H9 (cell line): ENCODE measurements around the gene PLA2G4D. TPM values are rescaled to one million over a fixed set of nuclear protein-coding genes. Genes with fewer than 3 reads are reported as not detected.
A peak's percentile ranks its signal among the peaks of the same experiment; 100 is the strongest.

ENCODE experiments used
- DNase-seq: peaks from one replicate; pipeline ENCODE4 v3.0.0-alpha.2; 2017
- H2AFZ ChIP-seq: one replicate; pipeline ENCODE4 v1.6.1; 2013; ENCODE audit warnings: mild to moderate bottlenecking, low read length, control low read depth, moderate library complexity
- H2AK5ac ChIP-seq: 2 replicates; pipeline ENCODE4 v1.6.1; 2013; ENCODE audit warnings: low read length, control low read depth, mixed read lengths; ENCODE audit not compliant: insufficient read length
- H2BK120ac ChIP-seq: one replicate; pipeline ENCODE4 v1.6.1; 2013; ENCODE audit warnings: low read depth, mild to moderate bottlenecking, low read length, control low read depth, inconsistent platforms; ENCODE audit not compliant: poor library complexity, severe bottlenecking
- H2BK12ac ChIP-seq: 2 replicates; pipeline ENCODE4 v1.6.1; 2013; ENCODE audit warnings: low read length, control low read depth, mixed read lengths, low read depth; ENCODE audit not compliant: insufficient read length
- H2BK15ac ChIP-seq: 2 replicates; pipeline ENCODE4 v1.6.1; 2013; ENCODE audit warnings: low read depth, low read length, control low read depth
- H2BK20ac ChIP-seq: one replicate; pipeline ENCODE4 v1.6.1; 2013; ENCODE audit warnings: low read depth, mild to moderate bottlenecking, low read length, control low read depth, inconsistent platforms; ENCODE audit not compliant: poor library complexity, severe bottlenecking
- H2BK5ac ChIP-seq: 2 replicates; pipeline ENCODE4 v1.6.1; 2013; ENCODE audit warnings: low read length, control low read depth, mixed read lengths; ENCODE audit not compliant: insufficient read length
- H3K14ac ChIP-seq: 2 replicates; pipeline ENCODE4 v1.6.1; 2013; ENCODE audit warnings: low read length, control low read depth; ENCODE audit not compliant: insufficient read depth
- H3K18ac ChIP-seq: 2 replicates; pipeline ENCODE4 v1.6.1; 2013; ENCODE audit warnings: low read depth, mild to moderate bottlenecking, mixed read lengths, low read length, control low read depth; ENCODE audit not compliant: insufficient read length
- H3K23ac ChIP-seq: 2 replicates; pipeline ENCODE4 v1.6.1; 2013; ENCODE audit warnings: low read length, control low read depth, mixed read lengths, low read depth; ENCODE audit not compliant: insufficient read length
- H3K23me2 ChIP-seq: 2 replicates; pipeline ENCODE4 v1.6.1; 2013; ENCODE audit warnings: low read depth, mild to moderate bottlenecking, mixed read lengths, low read length, control low read depth; ENCODE audit not compliant: insufficient read length, poor library complexity, severe bottlenecking
- H3K27ac ChIP-seq: 2 replicates; pipeline ENCODE4 v1.5.1; 2013; ENCODE audit warnings: low read length, control low read depth, mixed read lengths, low read depth; ENCODE audit not compliant: insufficient read length
- H3K27me3 ChIP-seq: 2 replicates; pipeline ENCODE4 v1.6.1; 2013; ENCODE audit warnings: low read length, control low read depth, inconsistent platforms; ENCODE audit not compliant: insufficient read depth
- H3K4ac ChIP-seq: 2 replicates; pipeline ENCODE4 v1.6.1; 2013; ENCODE audit warnings: low read depth, mild to moderate bottlenecking, control low read depth, inconsistent platforms, low read length, moderate library complexity
- H3K4me1 ChIP-seq: 2 replicates; pipeline ENCODE4 v1.6.1; 2013; ENCODE audit warnings: low read length, control low read depth, inconsistent platforms; ENCODE audit not compliant: insufficient read depth
- H3K4me2 ChIP-seq: 2 replicates; pipeline ENCODE4 v1.6.1; 2013; ENCODE audit warnings: low read length, control low read depth, mixed read lengths; ENCODE audit not compliant: insufficient read length, insufficient read depth
- H3K56ac ChIP-seq: 2 replicates; pipeline ENCODE4 v1.6.1; 2013; ENCODE audit warnings: low read depth, mild to moderate bottlenecking, mixed read lengths, low read length, control low read depth; ENCODE audit not compliant: insufficient read length
- H3K79me1 ChIP-seq: 2 replicates; pipeline ENCODE4 v1.6.1; 2013; ENCODE audit warnings: low read depth, mild to moderate bottlenecking, moderate library complexity, low read length, control low read depth, inconsistent platforms; ENCODE audit not compliant: insufficient read depth, poor library complexity, severe bottlenecking
- H3K79me2 ChIP-seq: 2 replicates; pipeline ENCODE4 v1.6.1; 2013; ENCODE audit warnings: low read length, control low read depth, inconsistent platforms; ENCODE audit not compliant: insufficient read depth
- H3K9ac ChIP-seq: 2 replicates; pipeline ENCODE4 v1.6.1; 2013; ENCODE audit warnings: low read length, control low read depth, mixed read lengths; ENCODE audit not compliant: insufficient read length; ENCODE audit errors: extremely low read depth
- H3K9me3 ChIP-seq: one replicate; pipeline ENCODE4 v1.6.1; 2013; ENCODE audit warnings: low read depth, low read length, inconsistent platforms; ENCODE audit not compliant: control insufficient read depth
- H3T11ph ChIP-seq: one replicate; pipeline ENCODE4 v1.6.1; 2013; ENCODE audit warnings: mild to moderate bottlenecking, low read length, control low read depth, inconsistent platforms
- H4K20me1 ChIP-seq: one replicate; pipeline ENCODE4 v1.6.1; 2013; ENCODE audit not compliant: control insufficient read depth, insufficient read length, insufficient read depth
- H4K5ac ChIP-seq: 2 replicates; pipeline ENCODE4 v1.6.1; 2013; ENCODE audit warnings: low read depth, mild to moderate bottlenecking, mixed read lengths, low read length, control low read depth; ENCODE audit not compliant: insufficient read length
- H4K8ac ChIP-seq: replicated peaks from 2 replicates; pipeline ENCODE4 v1.6.1; 2013; ENCODE audit warnings: low read length, control low read depth, mixed read lengths, low read depth; ENCODE audit not compliant: insufficient read length
- H4K91ac ChIP-seq: 2 replicates; pipeline ENCODE4 v1.6.1; 2013; ENCODE audit warnings: low read depth, mild to moderate bottlenecking, moderate library complexity, mixed read lengths, low read length, control low read depth; ENCODE audit not compliant: insufficient read length
- H3K27ac Mint-ChIP-seq, 3 experiments: 2 replicates in 2 of 3; 3 replicates in 1 of 3; pipeline ENCODE4 v1.8.0; 2020 to 2021; ENCODE audit warnings: mixed read lengths in 3 of 3, mild to moderate bottlenecking in 1 of 3, moderate library complexity in 1 of 3
- H3K27me3 Mint-ChIP-seq: 2 replicates; pipeline ENCODE4 v1.8.0; 2021; ENCODE audit warnings: low read depth, mild to moderate bottlenecking, moderate library complexity, mixed read lengths
- H3K36me3 Mint-ChIP-seq, 3 experiments: 2 replicates in 2 of 3; 3 replicates in 1 of 3; pipeline ENCODE4 v1.8.0; 2020 to 2021; ENCODE audit warnings: low read depth in 3 of 3, mixed read lengths in 3 of 3; ENCODE audit not compliant: insufficient read depth in 1 of 3
- H3K4me1 Mint-ChIP-seq, 2 experiments: 2 replicates each; pipeline ENCODE4 v1.8.0; 2020; ENCODE audit warnings: mixed read lengths in 2 of 2
- H3K4me3 Mint-ChIP-seq, 2 experiments: 2 replicates in 1 of 2; 3 replicates in 1 of 2; pipeline ENCODE4 v1.8.0; 2020 to 2021; ENCODE audit warnings: mild to moderate bottlenecking in 2 of 2, mixed read lengths in 2 of 2, moderate library complexity in 1 of 2
- H3K9me3 Mint-ChIP-seq, 2 experiments: 2 replicates in 1 of 2; 3 replicates in 1 of 2; pipeline ENCODE4 v1.8.0; 2020; ENCODE audit warnings: mild to moderate bottlenecking in 2 of 2, mixed read lengths in 2 of 2, moderate library complexity in 1 of 2
- CTCF ChIP-seq: fragments of 200-600 bp; sonication (generic); conservative IDR thresholded peaks from 3 replicates; pipeline ENCODE4 v1.8.0; 2021; ENCODE audit warnings: antibody characterized with exemption, mild to moderate bottlenecking
- WGBS: extraction: QIAGEN DNeasy Blood & Tissue Kit; methylation state at CpG from one replicate; pipeline ENCODE4 v1.1.7; 2013; ENCODE audit warnings: missing lambda C conversion rate, low lambda C conversion rate, mixed read lengths; ENCODE audit not compliant: insufficient read length; ENCODE audit errors: extremely low coverage; 5-methylcytosine and 5-hydroxymethylcytosine counted together
- total RNA-seq: library from RNA; stranded (reverse); gene quantifications from 2 replicates; pipeline ENCODE4 v1.2.1, GENCODE V29; 2021

The PLA2G4D gene
- total RNA-seq, 1 experiment from 2014 or later, result 0.33 TPM

DNA sequence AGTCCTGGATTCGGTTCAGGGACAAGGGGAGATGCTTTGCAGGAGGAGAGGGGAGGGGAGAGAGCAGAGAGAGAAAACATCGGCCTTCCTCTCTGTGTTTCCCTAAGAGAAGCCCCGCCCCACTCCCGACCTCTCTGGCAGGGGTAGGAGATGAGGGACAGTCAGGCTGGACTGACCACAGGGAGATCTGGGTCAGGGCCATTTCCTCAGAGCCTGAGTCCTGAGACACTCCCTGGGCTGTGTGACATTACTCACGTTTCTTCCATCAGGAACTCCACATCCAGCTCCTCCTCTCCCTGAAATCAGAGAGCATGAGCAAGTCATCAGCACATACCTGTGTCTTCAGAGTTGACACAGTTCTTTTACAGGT lies 9.1 kb downstream of the PLA2G4D start:
- H3K4me1 ChIP-seq, result no peaks in the 10 kb centered on the region; the same call in 1 of the 2 replicates
- no peak overlapping the region for H4K91ac ChIP-seq
- H3K27me3 Mint-ChIP-seq, result peaks cover 6% of the 10 kb centered on the region
- no peak overlapping the region; the same call in 1 of the 2 replicates for H3K14ac ChIP-seq
- H3K27me3 ChIP-seq, result no peaks in the 10 kb centered on the region
- no peak overlapping the region for H3K9ac ChIP-seq
- no peak overlapping the region for H3K4ac ChIP-seq
- no CpG with 5 or more reads among the region's 5 CpGs for WGBS
- no peaks in the 10 kb centered on the region for H4K20me1 ChIP-seq
- no peaks in the 10 kb centered on the region for H3K23me2 ChIP-seq
- H3K23ac ChIP-seq, result no peak overlapping the region
- no peak overlapping the region for H4K8ac ChIP-seq
- H3K4me1 Mint-ChIP-seq, result peaks cover 24 to 26% of the 10 kb centered on the region in 2 experiments
- no peak for TF ChIP-seq CTCF
- H3K9me3 Mint-ChIP-seq, result no peaks in the 10 kb centered on the region; a peak in 1 of 5 replicates
- H3K79me2 ChIP-seq, result no peaks in the 10 kb centered on the region
- DNase-seq, result peak; percentile 33
- no peak overlapping the region for H2AFZ ChIP-seq
- H3K27ac Mint-ChIP-seq, result no peak overlapping the region
- H2BK15ac ChIP-seq, result no peak overlapping the region
- H3K27ac ChIP-seq, result no peak overlapping the region
- H3K79me1 ChIP-seq, result no peaks in the 10 kb centered on the region
- H3K18ac ChIP-seq, result no peak overlapping the region
- no peak overlapping the region for H4K5ac ChIP-seq
- H2BK5ac ChIP-seq, result no peak overlapping the region
- H2BK20ac ChIP-seq, result no peak overlapping the region
- H2AK5ac ChIP-seq, result no peak overlapping the region
- H3K4me3 Mint-ChIP-seq, result no peak overlapping the region
- no peak overlapping the region for H2BK12ac ChIP-seq
- no peak overlapping the region for H2BK120ac ChIP-seq
- no peak overlapping the region for H3K4me2 ChIP-seq
- no peak overlapping the region for H3K56ac ChIP-seq
- H3K9me3 ChIP-seq, result no peaks in the 10 kb centered on the region
- no peaks in the 10 kb centered on the region for H3K36me3 Mint-ChIP-seq
- H3T11ph ChIP-seq, result no peak overlapping the region
